K562 (cell line): ENCODE measurements around the gene SLC22A1. TPM values are rescaled to one million over a fixed set of nuclear protein-coding genes. Genes with fewer than 3 reads are reported as not detected.

Source experiments
- ATAC-seq: fragments of 200-7000 bp; cut with Tn5 transposase; 3 replicates; pipeline ENCODE4 v1.9.1; 2020; ENCODE audit warnings: moderate library complexity
- BruUV-seq: library from RNA; stranded (reverse); fragments of 400-500 nt; replicated peaks from 2 replicates; lab custom pipeline; 2021; lab: Mats Ljungman, UMichigan
- CTCF ChIA-PET: fragments of 300-600 bp; formaldehyde crosslinking; extraction: SDS; loops from one replicate; lab custom pipeline; 2021; ENCODE audit warnings: low intra/inter-chr PET ratio; lab: Yijun Ruan, JAX
- POLR2A ChIA-PET: fragments of 300-600, 350-650 bp; sonication (Branson Sonifier 250); formaldehyde crosslinking; extraction: SDS; loops from one replicate; lab custom pipeline; 2021; ENCODE audit warnings: antibody characterized with exemption, inconsistent platforms; lab: Yijun Ruan, JAX
- DNase-seq, 4 experiments: peaks; one replicate each; pipeline versions ENCODE4 v3.0.0 to v3.0.0-alpha.2; 2011 to 2018; ENCODE audit warnings: low spot score in 3 of 4, mixed read lengths in 3 of 4; ENCODE audit errors: extremely low read depth in 1 of 4
- FAIRE-seq: peaks from 2 replicates; lab custom pipeline; 2011; peaks lifted over from hg19 to GRCh38; lab: Jason Lieb, UNC
- H2AFZ ChIP-seq: 2 replicates; pipeline ENCODE4 v1.6.0; 2011; ENCODE audit warnings: low read depth, low read length, control low read depth, inconsistent platforms
- H3K27ac ChIP-seq: fragments of 200-600 bp; 3 replicates; pipeline ENCODE4 v1.8.0; 2011; ENCODE audit warnings: low read depth, mild to moderate bottlenecking, control low read depth, inconsistent platforms, low read length, moderate library complexity, mixed read lengths; ENCODE audit errors: extremely low read depth
- H3K27me3 ChIP-seq, 2 experiments: fragments of 300-600 bp in 1 of 2; 2 replicates in 1 of 2; 3 replicates in 1 of 2; pipeline versions ENCODE4 v1.6.0 to v1.8.0; 2011; ENCODE audit warnings: inconsistent platforms in 2 of 2, low read length in 2 of 2, mild to moderate bottlenecking in 1 of 2, mixed read lengths in 1 of 2, moderate library complexity in 1 of 2; ENCODE audit not compliant: control insufficient read depth in 2 of 2, insufficient read depth in 2 of 2
- H3K36me3 ChIP-seq: fragments of 300-600 bp; 3 replicates; pipeline ENCODE4 v1.8.0; 2011; ENCODE audit warnings: mild to moderate bottlenecking, low read length, inconsistent platforms; ENCODE audit not compliant: control insufficient read depth, insufficient read depth
- H3K4me1 ChIP-seq, 2 experiments: fragments of 200-600 bp in 1 of 2; replicated peaks in 1 of 2; 2 replicates in 1 of 2; 3 replicates in 1 of 2; pipeline versions ENCODE4 v1.5.1 to v1.8.0; 2011; ENCODE audit warnings: inconsistent platforms in 2 of 2, low read length in 2 of 2, mild to moderate bottlenecking in 1 of 2, mixed read lengths in 1 of 2, moderate library complexity in 1 of 2; ENCODE audit not compliant: control insufficient read depth in 2 of 2, insufficient read depth in 2 of 2
- H3K4me2 ChIP-seq: 2 replicates; pipeline ENCODE4 v1.6.1; 2011; ENCODE audit warnings: low read length, control low read depth, inconsistent platforms, mixed read lengths; ENCODE audit not compliant: insufficient read depth
- H3K4me3 ChIP-seq: fragments of 200-600 bp; sonication (generic), shearing (Covaris generic); 2 replicates; pipeline ENCODE4 v1.5.1; 2016; ENCODE audit warnings: control low read depth, inconsistent platforms
- H3K79me2 ChIP-seq: fragments of 200-600 bp; 3 replicates; pipeline ENCODE4 v1.8.0; 2011; ENCODE audit warnings: low read length, inconsistent platforms; ENCODE audit not compliant: control insufficient read depth, insufficient read depth
- H3K9ac ChIP-seq, 2 experiments: 2 replicates each; pipeline versions ENCODE4 v1.6.0 to v1.6.1; 2011; ENCODE audit warnings: low read depth in 2 of 2, low read length in 2 of 2, control low read depth in 1 of 2, inconsistent platforms in 1 of 2, mild to moderate bottlenecking in 1 of 2, mixed read lengths in 1 of 2; ENCODE audit not compliant: insufficient read depth in 1 of 2
- H3K9me1 ChIP-seq: one replicate; pipeline ENCODE4 v1.6.0; 2011; ENCODE audit warnings: inconsistent platforms, mild to moderate bottlenecking, low read length, moderate library complexity; ENCODE audit not compliant: control insufficient read depth, insufficient read depth
- H3K9me3 ChIP-seq: replicated peaks from 2 replicates; pipeline ENCODE4 v1.5.1; 2011; ENCODE audit warnings: low read depth, low read length, inconsistent platforms; ENCODE audit not compliant: control insufficient read depth, insufficient read depth
- H4K20me1 ChIP-seq: replicated peaks from 2 replicates; pipeline ENCODE4 v1.6.1; 2011; ENCODE audit warnings: low read length, inconsistent platforms, mixed read lengths; ENCODE audit not compliant: control insufficient read depth, insufficient read depth
- CTCFL ChIP-seq: IDR thresholded peaks from 2 replicates; pipeline ENCODE4 v1.6.1; 2011; ENCODE audit warnings: borderline replicate concordance, low read depth, mild to moderate bottlenecking, moderate library complexity, low read length; ENCODE audit not compliant: insufficient read depth, poor library complexity, severe bottlenecking
- PATZ1 ChIP-seq: fragments of 250-450 bp; sonication (Bioruptor Pico); IDR thresholded peaks from 2 replicates; pipeline ENCODE4 v1.5.0; 2020; ENCODE audit warnings: mild to moderate bottlenecking, borderline replicate concordance
- RNF219 ChIP-seq: fragments of 250-450 bp; sonication (Bioruptor Pico); IDR thresholded peaks from 2 replicates; pipeline ENCODE4 v1.5.0; 2022; ENCODE audit warnings: mild to moderate bottlenecking
- SAFB ChIP-seq: fragments of 200-400 bp; formaldehyde crosslinking; IDR thresholded peaks from 2 replicates; pipeline ENCODE4 v1.6.1; 2017; ENCODE audit warnings: low read depth, low read length, borderline replicate concordance
- ZBED1 ChIP-seq: IDR thresholded peaks from 2 replicates; pipeline ENCODE4 v1.6.1; 2014
- ZNF282 ChIP-seq: sonication (generic); formaldehyde crosslinking; IDR thresholded peaks from 2 replicates; pipeline ENCODE4 v1.8.1; 2023; ENCODE audit warnings: missing genetic modification reagents
- ZNF444 ChIP-seq: fragments of 250-450 bp; sonication (Bioruptor Pico); IDR thresholded peaks from 2 replicates; pipeline ENCODE4 v1.4.0; 2020; ENCODE audit warnings: mild to moderate bottlenecking, moderate library complexity
- ZNF695 ChIP-seq: fragments of 450-650 bp; formaldehyde crosslinking; IDR thresholded peaks from 2 replicates; pipeline ENCODE4 v1.4.0; 2020; ENCODE audit warnings: mild to moderate bottlenecking, moderate library complexity
- WGBS: fragments of 100-300 bp; shearing (Covaris generic); methylation state at CpG from one replicate; pipeline ENCODE4 v1.1.6; 2016; ENCODE audit warnings: low coverage, mixed read lengths; ENCODE audit not compliant: insufficient coverage; ENCODE audit errors: missing lambda C conversion rate; 5-methylcytosine and 5-hydroxymethylcytosine counted together
- in situ Hi-C: fragments of 300-500 bp; cut with MboI; formaldehyde crosslinking; loops from 4 replicates; pipeline ENCODE4 v1.15.0; 2018; ENCODE audit warnings: inconsistent platforms, mixed read lengths
- intact Hi-C: fragments of 100-400 bp; cut with micrococcal nuclease; formaldehyde crosslinking; loops from 2 replicates; pipeline ENCODE4 v1.14.2; 2022
- polyA plus RNA-seq, 8 experiments: library from polyadenylated mRNA; depleted of rRNA in 4 of 8; stranded (reverse) in 5 of 8; unstranded in 3 of 8; fragments of >200 nt; fragmentation: Nextera tagmentation in 2 of 8; fragmentation: Illumina TruSeq in 1 of 8; extraction: Ambion mirVana in 2 of 8; extraction: Trizol in 1 of 8; gene quantifications; 2 replicates each; pipeline versions ENCODE4 v1.2.1 to v1.2.3, GENCODE V29; 2011 to 2014; ENCODE audit warnings: inconsistent platforms in 1 of 8, missing spikeins in 1 of 8
- total RNA-seq, 7 experiments: library from RNA; depleted of rRNA in 6 of 7; stranded (reverse); fragments of >200 nt in 6 of 7; fragmentation: Illumina TruSeq in 2 of 7; extraction: Trizol in 2 of 7; gene quantifications; 2 replicates each; pipeline versions ENCODE4 v1.2.1 to v1.2.3, GENCODE V29; 2011 to 2021; ENCODE audit warnings: low replicate concordance in 1 of 7

The SLC22A1 gene
- total and polyA plus RNA-seq, 9 of the 15 experiments (the other 6 are each of a cell fraction or from before 2014, with no cell fraction given) = 0.11 to 0.60 (median 0.26) TPM; not detected in 4

GRCh38 chr6:160202411-160202810 is 80.8 kb downstream of the SLC22A1 start:
- intact Hi-C loops (no loop called here), in situ Hi-C loops (no loop called here)
- TF ChIP-seq SAFB (no peak), RNF219 (CRISPR knock-in tag) (no peak), ZNF282 (CRISPR knock-in tag) (no peak)
- ChIA-PET POLR2A (no interaction called here), CTCF (no interaction called here)
- Histone ChIP-seq H3K79me2 (no peaks in the 10 kb centered on the region), H3K4me2 (no peak overlapping the region), H3K36me3 (no peaks in the 10 kb centered on the region), H3K27me3 (no peaks in the 10 kb centered on the region), H2AFZ (no peak overlapping the region), H3K9me1 (no peaks in the 10 kb centered on the region), H3K4me1 (no peaks in the 10 kb centered on the region), H4K20me1 (no peaks in the 10 kb centered on the region), H3K27ac (no peak overlapping the region), H3K4me3 (no peak overlapping the region), H3K9me3 (no peaks in the 10 kb centered on the region), H3K9ac (no peak overlapping the region)
- BruUV-seq = no TSS peak
- FAIRE-seq (no peak), ATAC-seq (no peak), DNase-seq (no peak)
- 0% methylated on average over 2 of the region's 2 CpGs for WGBS

GRCh38 chr6:160203076-160203475 is 81.5 kb downstream of the SLC22A1 start:
- no peak for ATAC-seq
- H3K27ac ChIP-seq = no peak overlapping the region
- no peaks in the 10 kb centered on the region for H3K9me1 ChIP-seq
- H3K4me3 ChIP-seq = no peak overlapping the region
- H3K4me2 ChIP-seq = no peak overlapping the region
- H3K4me1 ChIP-seq = no peaks in the 10 kb centered on the region
- no peak for FAIRE-seq
- WGBS = 0% methylated on average over 3 of the region's 3 CpGs
- intact Hi-C loops (no loop called here), in situ Hi-C loops (no loop called here)
- no peaks in the 10 kb centered on the region for H3K36me3 ChIP-seq
- no TSS peak for BruUV-seq
- no peak overlapping the region for H3K9ac ChIP-seq
- no peaks in the 10 kb centered on the region for H3K9me3 ChIP-seq
- ChIA-PET CTCF (no interaction called here), POLR2A (no interaction called here)
- H3K27me3 ChIP-seq = no peaks in the 10 kb centered on the region
- no peaks in the 10 kb centered on the region for H3K79me2 ChIP-seq
- no peaks in the 10 kb centered on the region for H4K20me1 ChIP-seq
- no peak for DNase-seq
- H2AFZ ChIP-seq = no peak overlapping the region
- TF ChIP-seq ZNF695 (CRISPR knock-in tag) = no peak
- no peak for TF ChIP-seq ZNF444 (CRISPR knock-in tag)
- TF ChIP-seq PATZ1 (CRISPR knock-in tag) = no peak
- no peak for TF ChIP-seq CTCFL
- no peak for TF ChIP-seq ZBED1
